ENCODE measurements around the gene LRIG1. TPM values are rescaled to one million over a fixed set of nuclear protein-coding genes. Genes with fewer than 3 reads are reported as not detected.

Gene LRIG1
- total RNA-seq, 1 donor from 2014 or later: 8.2 TPM

DNA sequence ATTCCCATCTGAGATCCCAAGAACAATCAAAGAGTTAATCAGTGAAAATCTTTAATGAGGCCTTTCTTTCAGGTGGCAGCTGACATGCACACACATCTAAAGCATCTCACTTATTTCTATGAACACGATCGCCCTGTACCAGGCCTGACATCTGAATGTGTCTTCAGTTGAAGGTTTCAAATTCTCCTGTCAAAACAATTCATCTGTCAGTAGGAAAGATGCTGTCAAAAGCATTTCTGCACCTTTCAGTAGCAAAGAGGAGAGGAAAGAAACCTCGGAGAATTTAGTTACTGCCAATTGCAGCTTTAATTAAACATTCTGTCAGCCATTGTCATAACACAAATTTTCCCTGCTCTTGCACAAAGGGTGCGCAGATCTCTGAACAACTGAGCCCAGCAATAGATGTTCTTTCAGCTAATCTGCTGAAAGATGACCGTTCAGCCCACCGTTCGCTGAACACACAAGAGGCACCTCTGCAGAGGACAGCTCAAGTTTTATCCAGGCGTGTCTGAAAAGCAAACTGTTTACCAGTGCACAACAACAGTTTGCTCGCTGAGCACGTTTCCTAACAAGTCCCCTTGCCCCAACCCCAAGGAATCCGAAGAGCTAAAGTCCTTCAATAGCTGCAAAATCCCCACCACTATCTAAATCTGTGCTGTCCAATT is 34.1 kb downstream of the LRIG1 start:
- no peak for DNase-seq (ENCODE audit: low read depth)
- TF ChIP-seq, protein P1, sequence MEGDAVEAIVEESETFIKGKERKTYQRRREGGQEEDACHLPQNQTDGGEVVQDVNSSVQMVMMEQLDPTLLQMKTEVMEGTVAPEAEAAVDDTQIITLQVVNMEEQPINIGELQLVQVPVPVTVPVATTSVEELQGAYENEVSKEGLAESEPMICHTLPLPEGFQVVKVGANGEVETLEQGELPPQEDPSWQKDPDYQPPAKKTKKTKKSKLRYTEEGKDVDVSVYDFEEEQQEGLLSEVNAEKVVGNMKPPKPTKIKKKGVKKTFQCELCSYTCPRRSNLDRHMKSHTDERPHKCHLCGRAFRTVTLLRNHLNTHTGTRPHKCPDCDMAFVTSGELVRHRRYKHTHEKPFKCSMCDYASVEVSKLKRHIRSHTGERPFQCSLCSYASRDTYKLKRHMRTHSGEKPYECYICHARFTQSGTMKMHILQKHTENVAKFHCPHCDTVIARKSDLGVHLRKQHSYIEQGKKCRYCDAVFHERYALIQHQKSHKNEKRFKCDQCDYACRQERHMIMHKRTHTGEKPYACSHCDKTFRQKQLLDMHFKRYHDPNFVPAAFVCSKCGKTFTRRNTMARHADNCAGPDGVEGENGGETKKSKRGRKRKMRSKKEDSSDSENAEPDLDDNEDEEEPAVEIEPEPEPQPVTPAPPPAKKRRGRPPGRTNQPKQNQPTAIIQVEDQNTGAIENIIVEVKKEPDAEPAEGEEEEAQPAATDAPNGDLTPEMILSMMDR (IDR thresholded peaks at IDR 0.05; ENCODE audit: insufficient read depth, low read length, poor library complexity, severe bottlenecking): no peak
- H3K36me3 ChIP-seq (ENCODE audit: control insufficient read depth, insufficient read depth, low read length): no peaks in the 10 kb centered on the region
- no peak overlapping the region for H3K4me3 ChIP-seq (ENCODE audit: low read depth, low read length)
- H3K27me3 ChIP-seq (ENCODE audit: control insufficient read depth, insufficient read depth, low read length): no peaks in the 10 kb centered on the region

DNA sequence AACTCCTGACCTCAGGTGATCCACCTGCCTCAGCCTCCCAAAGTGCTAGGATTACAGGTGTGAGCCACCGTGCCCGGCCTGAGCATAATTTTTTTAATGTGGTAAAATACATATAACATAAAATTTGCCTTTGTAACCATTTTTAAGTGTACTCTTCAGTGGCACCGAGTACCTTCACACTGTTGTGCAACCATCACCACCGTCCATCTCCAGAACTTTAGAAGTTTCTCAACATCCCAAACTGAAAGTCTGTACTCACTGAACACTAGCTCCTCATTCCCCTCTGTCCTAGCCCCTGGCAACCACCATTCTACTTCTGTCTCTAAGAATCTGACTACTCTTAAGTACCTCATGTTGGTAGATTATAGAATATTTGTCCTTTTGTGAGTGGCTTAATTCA is 35.2 kb downstream of the LRIG1 start:
- Histone ChIP-seq H3K4me3 (ENCODE audit: low read depth, low read length) (no peak overlapping the region), H3K36me3 (ENCODE audit: control insufficient read depth, insufficient read depth, low read length) (no peaks in the 10 kb centered on the region), H3K27me3 (ENCODE audit: control insufficient read depth, insufficient read depth, low read length) (no peaks in the 10 kb centered on the region)
- TF ChIP-seq, protein P1 (IDR thresholded peaks at IDR 0.05; ENCODE audit: insufficient read depth, low read length, poor library complexity, severe bottlenecking): no peak
- no peak for DNase-seq (ENCODE audit: low read depth)

DNA sequence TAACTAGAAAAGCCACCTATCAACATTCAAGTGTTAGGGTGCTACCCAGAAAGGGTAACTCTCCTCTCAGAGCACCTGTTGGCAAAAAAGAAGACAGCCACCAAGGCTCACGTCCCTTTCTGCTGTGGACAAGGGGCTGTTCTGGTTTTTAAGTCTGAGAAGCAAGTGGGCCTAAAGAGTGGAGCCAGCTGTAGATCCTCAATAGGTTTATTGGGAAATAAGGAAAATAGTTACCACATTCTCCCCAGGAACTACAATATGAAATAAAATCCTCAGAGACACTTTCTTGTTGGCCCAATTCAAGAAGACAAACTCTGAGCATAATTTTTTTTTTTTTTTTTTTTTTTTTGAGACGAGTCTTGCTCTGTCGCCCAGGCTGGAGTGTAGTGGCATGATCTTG is 35.8 kb downstream of the LRIG1 start:
- TF ChIP-seq, protein P1 (IDR thresholded peaks at IDR 0.05; ENCODE audit: insufficient read depth, low read length, poor library complexity, severe bottlenecking): no peak
- H3K27me3 ChIP-seq (ENCODE audit: control insufficient read depth, insufficient read depth, low read length): no peaks in the 10 kb centered on the region
- DNase-seq (ENCODE audit: low read depth): no peak
- H3K4me3 ChIP-seq (ENCODE audit: low read depth, low read length): no peak overlapping the region
- no peaks in the 10 kb centered on the region for H3K36me3 ChIP-seq (ENCODE audit: control insufficient read depth, insufficient read depth, low read length)

DNA sequence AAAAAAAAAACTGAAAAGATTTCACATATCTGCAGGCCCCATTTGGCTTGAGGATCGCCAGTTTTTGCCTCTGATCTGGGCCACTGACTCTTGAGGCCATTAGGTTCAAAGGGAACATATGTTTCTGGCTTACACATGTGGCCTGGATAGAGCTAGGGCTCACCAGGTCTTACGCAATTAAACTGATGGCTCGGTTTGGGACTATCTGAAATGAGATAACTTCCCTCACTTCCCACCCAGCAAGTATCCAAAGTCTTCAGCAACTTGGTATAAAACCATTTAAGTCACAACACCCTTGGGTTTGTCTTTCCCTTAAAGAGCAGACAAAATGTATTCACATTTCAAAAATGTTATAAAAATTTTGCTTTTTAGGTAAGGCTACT is 36.3 kb downstream of the LRIG1 start:
- DNase-seq (ENCODE audit: low read depth): no peak
- Histone ChIP-seq H3K36me3 (ENCODE audit: control insufficient read depth, insufficient read depth, low read length) (no peaks in the 10 kb centered on the region), H3K27me3 (ENCODE audit: control insufficient read depth, insufficient read depth, low read length) (no peaks in the 10 kb centered on the region), H3K4me3 (ENCODE audit: low read depth, low read length) (no peak overlapping the region)
- TF ChIP-seq, protein P1 (IDR thresholded peaks at IDR 0.05; ENCODE audit: insufficient read depth, low read length, poor library complexity, severe bottlenecking): no peak

DNA sequence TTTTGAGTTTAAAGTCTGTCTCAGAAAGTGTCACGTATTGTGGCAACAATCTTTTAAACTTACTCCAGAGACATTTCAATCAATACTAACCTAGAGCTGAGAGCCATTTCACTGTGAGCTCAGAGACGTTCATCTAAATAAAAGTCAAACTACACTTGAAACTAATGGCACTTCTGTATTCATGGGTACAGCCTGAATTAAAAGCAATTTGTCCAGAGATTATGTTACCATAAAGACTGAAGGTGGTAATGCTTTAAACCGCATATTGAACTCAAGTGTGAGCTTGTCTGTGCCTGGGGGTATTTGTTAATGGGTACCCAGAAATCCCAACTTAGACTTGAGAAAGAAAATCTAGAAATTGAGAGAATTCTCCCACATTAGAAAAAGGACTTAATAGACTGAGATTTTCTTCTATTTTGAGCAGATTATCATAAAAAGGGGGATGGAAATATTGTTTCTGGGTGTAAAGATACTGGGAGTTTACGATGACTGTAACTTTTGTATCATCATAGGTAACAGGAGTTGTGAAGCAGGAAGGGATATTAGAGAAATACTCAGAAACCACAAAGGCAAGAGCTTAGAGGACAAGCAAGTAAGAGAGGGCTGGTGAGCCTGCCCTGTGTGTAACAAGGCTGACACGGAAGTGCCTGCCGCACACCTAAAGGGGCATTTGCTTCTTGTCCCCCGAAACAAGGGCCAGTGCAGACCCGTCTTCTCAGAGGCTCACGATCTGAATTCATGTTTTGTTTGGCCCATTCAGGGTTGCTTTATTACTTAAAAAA is 36.9 kb downstream of the LRIG1 start:
- TF ChIP-seq, protein P1 (IDR thresholded peaks at IDR 0.05; ENCODE audit: insufficient read depth, low read length, poor library complexity, severe bottlenecking): no peak
- H3K4me3 ChIP-seq (ENCODE audit: low read depth, low read length): no peak overlapping the region
- DNase-seq (ENCODE audit: low read depth): no peak
- no peaks in the 10 kb centered on the region for H3K36me3 ChIP-seq (ENCODE audit: control insufficient read depth, insufficient read depth, low read length)
- no peaks in the 10 kb centered on the region for H3K27me3 ChIP-seq (ENCODE audit: control insufficient read depth, insufficient read depth, low read length)
